SK-N-SH treated with all-trans-retinoic acid at 6 μM for 48 hours (cell line): ENCODE measurements around the gene TMEM178A.
A peak's percentile ranks its signal among the peaks of the same experiment; 100 is the strongest.
"Not testable (repeated sequence)": the region's sequence is repeated elsewhere in the genome, so short reads cannot be mapped to it uniquely, and the experiment has no call there.

ENCODE experiments used
- ATAC-seq: fragments of 200-7000 bp; cut with Tn5 transposase; 3 replicates; pipeline ENCODE4 v1.9.1; 2020; ENCODE audit warnings: mild to moderate bottlenecking, moderate library complexity
- ARNTL ChIP-seq: fragments of 450-650 bp; formaldehyde crosslinking; IDR thresholded peaks from 2 replicates; pipeline ENCODE4 v1.5.0; 2020; ENCODE audit warnings: low read depth, mild to moderate bottlenecking, moderate library complexity, borderline replicate concordance
- BACH2 ChIP-seq: fragments of 250-450 bp; sonication (Bioruptor Pico); IDR thresholded peaks from 2 replicates; pipeline ENCODE4 v1.9.0; 2021; ENCODE audit warnings: mild to moderate bottlenecking, borderline replicate concordance
- CREB5 ChIP-seq: fragments of 250-450 bp; sonication (Bioruptor Pico); IDR thresholded peaks from 2 replicates; pipeline ENCODE4 v1.5.1; 2020; ENCODE audit warnings: low read depth, mild to moderate bottlenecking, moderate library complexity
- CSDC2 ChIP-seq: fragments of 250-450 bp; sonication (Bioruptor Pico); IDR thresholded peaks from 2 replicates; pipeline ENCODE4 v1.5.0; 2020; ENCODE audit warnings: mild to moderate bottlenecking, moderate library complexity
- CSRNP3 ChIP-seq: fragments of 250-450 bp; sonication (Bioruptor Pico); IDR thresholded peaks from 2 replicates; pipeline ENCODE4 v1.5.1; 2021; ENCODE audit warnings: mild to moderate bottlenecking, moderate library complexity
- ESRRG ChIP-seq: fragments of 250-450 bp; sonication (Bioruptor Pico); IDR thresholded peaks from 2 replicates; pipeline ENCODE4 v1.6.1; 2021; ENCODE audit warnings: mild to moderate bottlenecking
- GLIS3 ChIP-seq: fragments of 250-450 bp; sonication (Bioruptor Pico); IDR thresholded peaks from 2 replicates; pipeline ENCODE4 v1.5.0; 2020; ENCODE audit warnings: mild to moderate bottlenecking, moderate library complexity
- ISL1 ChIP-seq: fragments of 250-450 bp; sonication (Bioruptor Pico); IDR thresholded peaks from 2 replicates; pipeline ENCODE4 v2.1.2; 2022; ENCODE audit warnings: mild to moderate bottlenecking, moderate library complexity
- OSR1 ChIP-seq: fragments of 250-450 bp; sonication (Bioruptor Pico); IDR thresholded peaks from 2 replicates; pipeline ENCODE4 v1.8.0; 2022; ENCODE audit warnings: moderate library complexity, mild to moderate bottlenecking, inconsistent platforms
- POU6F1 ChIP-seq: fragments of 250-450 bp; sonication (Bioruptor Pico); IDR thresholded peaks from 2 replicates; pipeline ENCODE4 v1.8.0; 2021; ENCODE audit warnings: low read depth, mild to moderate bottlenecking, moderate library complexity, borderline replicate concordance
- PPARA ChIP-seq: fragments of 250-450 bp; sonication (Bioruptor Pico); IDR thresholded peaks from 2 replicates; pipeline ENCODE4 v1.5.0; 2020; ENCODE audit warnings: mild to moderate bottlenecking, borderline replicate concordance
- RARB ChIP-seq: fragments of 250-450 bp; sonication (Bioruptor Pico); IDR thresholded peaks from 2 replicates; pipeline ENCODE4 v1.8.0; 2021; ENCODE audit warnings: mild to moderate bottlenecking, moderate library complexity
- TCF4 ChIP-seq: fragments of 250-450 bp; sonication (Bioruptor Pico); IDR thresholded peaks from 2 replicates; pipeline ENCODE4 v1.8.0; 2021; ENCODE audit warnings: mild to moderate bottlenecking, moderate library complexity, borderline replicate concordance
- TOX ChIP-seq: fragments of 250-450 bp; sonication (Bioruptor Pico); IDR thresholded peaks from 2 replicates; pipeline ENCODE4 v1.8.0; 2021; ENCODE audit warnings: mild to moderate bottlenecking, moderate library complexity, borderline replicate concordance
- TSHZ2 ChIP-seq: fragments of 250-450 bp; sonication (Bioruptor Pico); IDR thresholded peaks from 2 replicates; pipeline ENCODE4 v1.5.0; 2020; ENCODE audit warnings: mild to moderate bottlenecking, moderate library complexity
- ZC3H10 ChIP-seq: fragments of 250-450 bp; sonication (Bioruptor Pico); IDR thresholded peaks from 2 replicates; pipeline ENCODE4 v1.5.1; 2021; ENCODE audit warnings: mild to moderate bottlenecking, moderate library complexity
- ZFP3 ChIP-seq: fragments of 250-450 bp; sonication (Bioruptor Pico); IDR thresholded peaks from 2 replicates; pipeline ENCODE4 v1.5.0; 2020; ENCODE audit warnings: mild to moderate bottlenecking, moderate library complexity
- ZNF70 ChIP-seq: fragments of 450-650 bp; formaldehyde crosslinking; IDR thresholded peaks from 2 replicates; pipeline ENCODE4 v1.5.0; 2020; ENCODE audit warnings: mild to moderate bottlenecking, moderate library complexity

TMEM178A gene

GRCh38 chr2:39723946-39724827, 58.5 kb downstream of the TMEM178A start:
- peak; percentile 60 for ATAC-seq
- TF ChIP-seq CREB5 (CRISPR knock-in tag) = 0 out of 2 replicates have a peak, but pooled peaks have one; percentile 36
- peak; percentile 90 for TF ChIP-seq ISL1 (CRISPR knock-in tag)
- no peak for TF ChIP-seq POU6F1 (CRISPR knock-in tag)
- TF ChIP-seq PPARA (CRISPR knock-in tag) = no peak

- no peak for TF ChIP-seq TOX (CRISPR knock-in tag)
- no peak for TF ChIP-seq ZNF70 (CRISPR knock-in tag)
- no peak for TF ChIP-seq ZC3H10 (CRISPR knock-in tag)
- TF ChIP-seq TCF4 (CRISPR knock-in tag) = no peak
- TF ChIP-seq ESRRG (CRISPR knock-in tag) = no peak
- TF ChIP-seq ISL1 (CRISPR knock-in tag) = no peak
- no peak for TF ChIP-seq BACH2 (CRISPR knock-in tag)
- TF ChIP-seq PPARA (CRISPR knock-in tag) = no peak
Measured at GRCh38 chr2:39724828-39725144, 59.1 kb downstream of the TMEM178A start.

GRCh38 chr2:39725401-39725800, 59.7 kb downstream of the TMEM178A start:
- no peak for ATAC-seq
- TF ChIP-seq CSRNP3 (CRISPR knock-in tag) = no peak
- TF ChIP-seq TOX (CRISPR knock-in tag) = no peak
- TF ChIP-seq RARB (CRISPR knock-in tag) = no peak
- no peak for TF ChIP-seq OSR1
- TF ChIP-seq CSDC2 (CRISPR knock-in tag) = no peak
- TF ChIP-seq ZNF70 (CRISPR knock-in tag) = no peak
- TF ChIP-seq BACH2 (CRISPR knock-in tag) = no peak
- no peak for TF ChIP-seq ISL1 (CRISPR knock-in tag)
- no peak for TF ChIP-seq ARNTL (CRISPR knock-in tag)
- TF ChIP-seq ZC3H10 (CRISPR knock-in tag) = no peak
- TF ChIP-seq PPARA (CRISPR knock-in tag) = no peak
- no peak for TF ChIP-seq ZFP3 (CRISPR knock-in tag)

More at GRCh38 chr2:39724828-39725144, 59.1 kb downstream of the TMEM178A start:
- no peak for ATAC-seq

GRCh38 chr2:39728085-39728484, 62.4 kb downstream of the TMEM178A start:
- ATAC-seq = not testable (repeated sequence)

- TF ChIP-seq BACH2 (CRISPR knock-in tag) (no peak), ZNF70 (CRISPR knock-in tag) (no peak), CSDC2 (CRISPR knock-in tag) (no peak), TOX (CRISPR knock-in tag) (no peak), POU6F1 (CRISPR knock-in tag) (no peak), RARB (CRISPR knock-in tag) (no peak), GLIS3 (CRISPR knock-in tag) (no peak), TSHZ2 (CRISPR knock-in tag) (no peak), ARNTL (CRISPR knock-in tag) (no peak), CSRNP3 (CRISPR knock-in tag) (no peak), ZFP3 (CRISPR knock-in tag) (no peak)
- TF ChIP-seq, all 23 proteins: peak for 0
- peak; percentile 83 for ATAC-seq
Measured at GRCh38 chr2:39728941-39729351, 63.2 kb downstream of the TMEM178A start.
